GM19035 (cell line): Measurements from ENCODE around the gene PTPRC.
"Not testable (repeated sequence)": the region's sequence is repeated elsewhere in the genome, so short reads cannot be mapped to it uniquely, and the experiment has no call there.

Source experiments
- ATAC-seq: cut with Tn5 transposase; IDR thresholded peaks from one replicate; pipeline ENCODE4 v1.9.1; 2021; ENCODE audit not compliant: unreplicated experiment

The PTPRC gene

GRCh38 chr1:198638894-198639635 lies at the start of gene PTPRC:
Gene PTPRC (plus strand): TSS chr1:198639040. CDS start chr1:198639269, 229 bp downstream.
- ATAC-seq = peak; percentile 69

- ATAC-seq = no peak
These were observed 48.4 kb upstream of the PTPRC start for GRCh38 chr1:198590454-198590853.

- ATAC-seq = no peak
These were observed 43.1 kb upstream of the PTPRC start for GRCh38 chr1:198595765-198596164.

- ATAC-seq = no peak
These were observed 41.0 kb upstream of the PTPRC start for GRCh38 chr1:198597690-198598430.

- peak; percentile 76 for ATAC-seq
These were observed 40.0 kb upstream of the PTPRC start for GRCh38 chr1:198598796-198599321.

GRCh38 chr1:198599749-198600148 lies 39.1 kb upstream of the PTPRC start:
- ATAC-seq = no peak

- ATAC-seq = no peak
These were observed 37.9 kb upstream of the PTPRC start for GRCh38 chr1:198600906-198601305.

- not testable (repeated sequence) for ATAC-seq
These were observed 37.5 kb upstream of the PTPRC start for GRCh38 chr1:198601310-198601709.

- ATAC-seq = no peak
These were observed 36.6 kb upstream of the PTPRC start for GRCh38 chr1:198601936-198602889.

GRCh38 chr1:198604975-198605374 lies 33.9 kb upstream of the PTPRC start:
- no peak for ATAC-seq

GRCh38 chr1:198605406-198605805 lies 33.4 kb upstream of the PTPRC start:
- no peak for ATAC-seq

- no peak for ATAC-seq
These were observed 32.8 kb upstream of the PTPRC start for GRCh38 chr1:198606020-198606438.

- no peak for ATAC-seq
These were observed 31.1 kb upstream of the PTPRC start for GRCh38 chr1:198607714-198608113.

GRCh38 chr1:198610362-198610761 lies 28.5 kb upstream of the PTPRC start:
- ATAC-seq = no peak

- no peak for ATAC-seq
These were observed 27.6 kb upstream of the PTPRC start for GRCh38 chr1:198611219-198611618.

- ATAC-seq = no peak
These were observed 26.2 kb upstream of the PTPRC start for GRCh38 chr1:198612471-198613260.

- no peak for ATAC-seq
These were observed 21.4 kb upstream of the PTPRC start for GRCh38 chr1:198617406-198617805.

GRCh38 chr1:198619375-198620140 lies 19.3 kb upstream of the PTPRC start:
- ATAC-seq = no peak

GRCh38 chr1:198620218-198620617 lies 18.6 kb upstream of the PTPRC start:
- ATAC-seq = no peak
